GM12872 (cell line): ENCODE results near the gene NLGN1.

Experiments used
- TF ChIP-seq, protein P1 (sequence below): IDR thresholded peaks from 3 replicates; pipeline ENCODE4 v1.5.1; 2011; ENCODE audit warnings: low read depth, mild to moderate bottlenecking, low read length, moderate library complexity; ENCODE audit not compliant: insufficient read depth

The NLGN1 gene

DNA sequence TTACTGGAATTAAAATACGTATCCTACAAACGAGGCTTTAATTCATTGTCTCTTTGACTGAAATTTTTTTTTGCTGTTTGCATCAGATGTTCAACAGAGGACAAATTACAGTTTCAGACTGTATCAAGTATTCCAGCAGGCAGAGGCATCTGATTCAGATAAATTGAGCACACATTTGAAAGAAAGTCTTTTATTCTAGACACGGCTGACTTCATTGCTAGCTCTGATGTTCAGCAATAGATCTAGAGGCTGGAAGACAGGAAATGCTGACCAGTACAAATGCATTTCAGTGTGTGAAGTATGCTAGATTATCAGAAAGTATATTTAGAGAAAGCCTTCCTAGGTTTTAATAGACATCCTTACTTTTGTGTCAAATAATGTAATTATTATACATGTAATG is 472.2 kb downstream of the NLGN1 start:
- TF ChIP-seq, protein P1, sequence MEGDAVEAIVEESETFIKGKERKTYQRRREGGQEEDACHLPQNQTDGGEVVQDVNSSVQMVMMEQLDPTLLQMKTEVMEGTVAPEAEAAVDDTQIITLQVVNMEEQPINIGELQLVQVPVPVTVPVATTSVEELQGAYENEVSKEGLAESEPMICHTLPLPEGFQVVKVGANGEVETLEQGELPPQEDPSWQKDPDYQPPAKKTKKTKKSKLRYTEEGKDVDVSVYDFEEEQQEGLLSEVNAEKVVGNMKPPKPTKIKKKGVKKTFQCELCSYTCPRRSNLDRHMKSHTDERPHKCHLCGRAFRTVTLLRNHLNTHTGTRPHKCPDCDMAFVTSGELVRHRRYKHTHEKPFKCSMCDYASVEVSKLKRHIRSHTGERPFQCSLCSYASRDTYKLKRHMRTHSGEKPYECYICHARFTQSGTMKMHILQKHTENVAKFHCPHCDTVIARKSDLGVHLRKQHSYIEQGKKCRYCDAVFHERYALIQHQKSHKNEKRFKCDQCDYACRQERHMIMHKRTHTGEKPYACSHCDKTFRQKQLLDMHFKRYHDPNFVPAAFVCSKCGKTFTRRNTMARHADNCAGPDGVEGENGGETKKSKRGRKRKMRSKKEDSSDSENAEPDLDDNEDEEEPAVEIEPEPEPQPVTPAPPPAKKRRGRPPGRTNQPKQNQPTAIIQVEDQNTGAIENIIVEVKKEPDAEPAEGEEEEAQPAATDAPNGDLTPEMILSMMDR: no peak

DNA sequence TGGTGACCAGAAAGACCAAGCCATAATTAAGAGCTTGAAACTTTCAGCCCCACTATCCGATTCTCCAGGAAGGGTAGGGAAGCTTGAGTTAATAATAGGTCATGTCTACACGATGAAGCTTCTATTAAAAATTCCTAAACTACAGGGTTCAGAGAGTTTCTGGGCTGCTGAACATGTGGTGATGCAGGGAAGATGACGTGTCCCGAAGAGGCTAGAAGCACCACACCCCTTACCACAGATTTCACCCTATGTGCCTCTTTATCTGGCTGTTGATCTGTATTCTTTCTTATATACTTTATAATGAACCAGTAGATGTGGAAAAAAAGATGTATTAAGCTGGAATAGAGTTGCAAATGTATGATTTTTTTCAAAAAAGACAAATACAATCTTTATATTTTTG is 473.4 kb downstream of the NLGN1 start:
- TF ChIP-seq, protein P1: no peak

DNA sequence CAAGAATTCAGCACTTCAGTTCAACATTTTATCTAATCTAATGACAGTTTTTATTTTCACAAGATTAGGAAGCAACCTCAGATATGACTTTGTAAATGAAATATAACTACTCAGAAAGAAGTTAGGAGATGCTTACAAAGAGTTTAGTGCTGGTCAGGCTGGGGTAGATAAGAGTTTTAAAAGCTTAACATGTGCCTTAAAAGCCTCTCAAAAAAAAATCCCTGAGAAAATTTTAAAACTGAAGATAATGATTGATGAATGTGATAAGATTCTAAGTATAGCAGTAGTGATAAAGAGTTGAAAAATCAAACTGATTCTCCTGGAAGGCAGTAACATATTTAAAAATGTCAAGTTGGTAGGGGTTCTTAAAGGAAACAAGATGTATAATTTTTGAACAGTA is 478.2 kb downstream of the NLGN1 start:
- TF ChIP-seq, protein P1: no peak

DNA sequence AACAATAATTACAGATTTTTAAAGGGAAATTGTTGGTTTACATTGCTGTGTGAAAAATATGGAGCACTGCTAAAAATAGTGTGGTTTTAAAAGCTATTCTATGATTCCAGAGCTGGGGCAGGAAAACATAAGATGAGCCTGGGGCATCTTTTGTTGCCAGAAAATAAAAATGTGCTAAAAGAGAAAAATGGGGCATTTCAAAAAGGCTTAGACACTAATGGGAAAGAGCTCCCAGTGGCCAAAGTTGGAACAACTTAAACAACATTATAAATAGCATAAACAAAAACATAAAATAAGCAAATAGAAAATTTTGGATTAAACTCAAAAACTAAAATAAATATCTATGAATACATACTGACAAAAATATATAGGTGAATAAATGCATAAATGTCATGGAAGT is 478.9 kb downstream of the NLGN1 start:
- TF ChIP-seq, protein P1: 0 out of 3 replicates have a peak, but pooled peaks have one; percentile 17

DNA sequence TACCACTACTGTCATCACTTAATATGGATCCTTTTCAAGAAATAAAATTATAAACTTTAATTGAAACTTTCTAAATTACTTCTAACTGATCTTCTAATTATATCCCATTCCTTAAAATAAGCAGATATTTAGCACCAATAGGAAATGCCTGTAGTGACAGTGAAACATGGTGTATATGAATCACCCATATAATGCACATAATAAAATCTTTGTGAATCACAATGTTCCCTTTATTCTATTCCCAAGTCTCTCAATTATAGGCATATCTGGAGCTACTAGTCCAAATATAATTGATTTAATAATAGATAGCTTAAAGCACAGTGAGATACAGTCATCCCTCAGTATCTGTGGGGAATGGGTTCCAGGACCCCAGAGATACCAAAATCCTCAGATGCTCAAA is 490.3 kb downstream of the NLGN1 start:
- TF ChIP-seq, protein P1: no peak

DNA sequence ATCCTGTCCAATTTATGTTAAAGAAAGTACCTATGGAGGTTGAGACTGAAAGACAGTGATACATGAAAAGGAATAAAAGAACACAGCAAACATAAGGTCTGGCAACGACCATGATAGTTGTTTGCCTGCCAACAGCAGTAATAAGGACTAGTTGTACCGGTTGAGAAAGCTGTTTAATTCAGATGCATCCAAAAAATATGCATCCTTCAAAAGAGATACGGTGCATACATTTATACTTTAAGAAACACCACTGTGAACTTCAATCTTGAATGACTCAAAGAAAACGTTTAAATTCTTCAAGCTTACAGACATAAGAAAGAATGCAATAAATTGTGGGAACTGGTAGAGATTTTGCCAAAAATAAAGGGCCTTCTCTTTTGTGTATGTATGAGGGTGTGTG is 492.1 kb downstream of the NLGN1 start:
- TF ChIP-seq, protein P1: no peak

DNA sequence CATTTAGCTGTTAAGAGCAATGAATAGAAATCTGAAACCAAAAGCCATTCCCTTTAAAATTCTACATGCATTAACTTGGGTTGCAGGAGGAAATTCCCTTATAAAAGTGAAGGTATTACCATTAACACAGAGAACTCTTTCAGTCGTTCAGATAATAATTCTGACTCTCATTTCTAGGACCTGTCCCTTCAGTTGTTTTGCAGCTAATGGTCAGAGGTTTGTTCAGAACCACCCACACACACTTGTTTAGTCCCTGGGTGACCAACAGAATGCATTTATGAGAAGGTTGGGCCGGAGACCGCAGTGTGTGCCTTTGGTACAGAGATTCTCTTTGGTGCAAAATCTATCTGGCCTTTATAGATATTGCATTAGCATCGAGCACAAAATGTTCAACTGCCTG is 492.5 kb downstream of the NLGN1 start:
- TF ChIP-seq, protein P1: no peak
